Renal cortical epithelial cell (primary cell): Measurements from ENCODE around the gene INO80E. TPM values are rescaled to one million over a fixed set of nuclear protein-coding genes. Genes with fewer than 3 reads are reported as not detected.
"Not testable (repeated sequence)": the region's sequence is repeated elsewhere in the genome, so short reads cannot be mapped to it uniquely, and the experiment has no call there.

Experiments used
- DNase-seq: peaks from one replicate; pipeline ENCODE4 v3.0.0-alpha.2; 2011; ENCODE audit warnings: low read depth
- total RNA-seq: library from RNA; depleted of rRNA; stranded (reverse); fragments of >200 nt; gene quantifications from 2 replicates; pipeline ENCODE4 v1.2.3, GENCODE V29; 2014

The INO80E gene
- total RNA-seq, 1 donor from 2014 or later: 27.7 TPM

- no peak for DNase-seq
Measured at GRCh38 chr16:30009990-30010843, 14.2 kb downstream of the INO80E start.

- DNase-seq: no peak
Measured at GRCh38 chr16:30010844-30011713, 15.0 kb downstream of the INO80E start, which contains the start of gene DOC2A. Gene DOC2A (minus strand): TSS chr16:30011027. CDS start chr16:30010222, 805 bp downstream.

GRCh38 chr16:30011714-30012504 lies 15.9 kb downstream of the INO80E start:
- no peak for DNase-seq

GRCh38 chr16:30012598-30012997 lies 16.6 kb downstream of the INO80E start:
- DNase-seq: not testable (repeated sequence)

- DNase-seq: not testable (repeated sequence)
Measured at GRCh38 chr16:30015450-30015849, 19.4 kb downstream of the INO80E start.

- DNase-seq: no peak
Measured at GRCh38 chr16:30016555-30017276, 20.7 kb downstream of the INO80E start.

GRCh38 chr16:30017277-30017656 lies 21.2 kb downstream of the INO80E start:
- no peak for DNase-seq

- not testable (repeated sequence) for DNase-seq
Measured at GRCh38 chr16:30017937-30018336, 21.9 kb downstream of the INO80E start.

- no peak for DNase-seq
Measured at GRCh38 chr16:30018731-30019158, 22.7 kb downstream of the INO80E start.

- DNase-seq: no peak
Measured at GRCh38 chr16:30022887-30023286, 26.8 kb downstream of the INO80E start, which contains the start of gene C16orf92. Gene C16orf92 (plus strand): TSS chr16:30023198. CDS start chr16:30023341, 143 bp downstream.

GRCh38 chr16:30023586-30023985 lies 27.5 kb downstream of the INO80E start:
- no peak for DNase-seq

GRCh38 chr16:30024451-30024850 lies 28.4 kb downstream of the INO80E start:
- no peak for DNase-seq

- no peak for DNase-seq
Measured at GRCh38 chr16:30025156-30025555, 29.1 kb downstream of the INO80E start.

- no peak for DNase-seq
Measured at GRCh38 chr16:30025574-30025973, 29.5 kb downstream of the INO80E start.

GRCh38 chr16:30026449-30026848 lies 30.4 kb downstream of the INO80E start:
- DNase-seq: no peak

GRCh38 chr16:30027588-30028437 lies 31.8 kb downstream of the INO80E start:
- no peak for DNase-seq

GRCh38 chr16:30028438-30029076 lies 32.5 kb downstream of the INO80E start:
- no peak for DNase-seq

GRCh38 chr16:30030011-30030685 lies 34.1 kb downstream of the INO80E start:
- no peak for DNase-seq
